Karpas-422 (cell line): ENCODE results near the gene CASZ1. TPM values are rescaled to one million over a fixed set of nuclear protein-coding genes. Genes with fewer than 3 reads are reported as not detected.

Experiments used
- DNase-seq: peaks from one replicate; pipeline ENCODE4 v3.0.0-alpha.2; 2015
- H2AFZ ChIP-seq: fragments of 200-600 bp; sonication (generic); 2 replicates; pipeline ENCODE4 v1.6.1; 2014; ENCODE audit warnings: antibody characterized with exemption, low read length, mixed read lengths
- H3K27ac ChIP-seq: fragments of 200-600 bp; sonication (generic); 2 replicates; pipeline ENCODE4 v1.5.1; 2014; ENCODE audit warnings: mild to moderate bottlenecking, low read length, moderate library complexity
- H3K27me3 ChIP-seq: fragments of 200-600 bp; sonication (generic); 2 replicates; pipeline ENCODE4 v1.6.1; 2014; ENCODE audit warnings: low read length, mixed read lengths
- H3K36me3 ChIP-seq: fragments of 200-600 bp; sonication (generic); 2 replicates; pipeline ENCODE4 v1.6.1; 2014; ENCODE audit warnings: low read length, mixed read lengths; ENCODE audit not compliant: insufficient read depth
- H3K4me1 ChIP-seq: fragments of 200-600 bp; sonication (generic); 2 replicates; pipeline ENCODE4 v1.6.1; 2014; ENCODE audit warnings: mild to moderate bottlenecking, low read length, mixed read lengths
- H3K4me2 ChIP-seq: fragments of 200-600 bp; sonication (generic); 2 replicates; pipeline ENCODE4 v1.6.1; 2014; ENCODE audit warnings: low read length, low read depth, mild to moderate bottlenecking; ENCODE audit not compliant: poor library complexity, severe bottlenecking
- H3K4me3 ChIP-seq: fragments of 200-600 bp; sonication (generic); 2 replicates; pipeline ENCODE4 v1.5.1; 2014; ENCODE audit warnings: mild to moderate bottlenecking, antibody characterized with exemption, low read length, mixed read lengths
- H3K79me2 ChIP-seq: fragments of 200-600 bp; sonication (generic); 2 replicates; pipeline ENCODE4 v1.6.1; 2014; ENCODE audit warnings: mild to moderate bottlenecking, low read length, mixed read lengths
- H3K9ac ChIP-seq: fragments of 200-600 bp; sonication (generic); 2 replicates; pipeline ENCODE4 v1.6.0; 2014; ENCODE audit warnings: low read length
- H3K9me2 ChIP-seq: fragments of 200-600 bp; sonication (generic), shearing (Covaris generic); replicated peaks from 2 replicates; pipeline ENCODE4 v1.6.0; 2014; ENCODE audit warnings: mild to moderate bottlenecking, low read length, moderate library complexity; ENCODE audit not compliant: insufficient read depth
- H3K9me3 ChIP-seq: fragments of 300-700, 200-600 bp; sonication (generic); 2 replicates; pipeline ENCODE4 v1.6.1; 2014; ENCODE audit warnings: low read length, mixed read lengths
- H4K20me1 ChIP-seq: fragments of 200-600 bp; sonication (generic); 2 replicates; pipeline ENCODE4 v1.6.1; 2014; ENCODE audit warnings: mild to moderate bottlenecking, antibody characterized with exemption, low read length, low read depth; ENCODE audit not compliant: insufficient read depth
- total RNA-seq: library from RNA; depleted of rRNA; stranded (reverse); fragments of >200 nt; shearing (Covaris generic); gene quantifications from 2 replicates; pipeline ENCODE4 v1.2.3, GENCODE V29; 2014; ENCODE audit warnings: low replicate concordance

The CASZ1 gene
- total RNA-seq, 1 experiment from 2014 or later = 1.3 TPM

- Histone ChIP-seq H3K9ac (no peak overlapping the region), H3K79me2 (no peaks in the 10 kb centered on the region)
Measured at GRCh38 chr1:10835421-10835820, 39.0 kb upstream of the CASZ1 start.

GRCh38 chr1:10834770-10835412 lies 38.4 kb upstream of the CASZ1 start:
- Histone ChIP-seq H3K9me3 (no peaks in the 10 kb centered on the region), H3K79me2 (no peaks in the 10 kb centered on the region), H3K4me2 (no peak overlapping the region), H3K4me1 (peaks cover 17% of the 10 kb centered on the region), H3K9me2 (no peaks in the 10 kb centered on the region), H3K27ac (no peak overlapping the region), H2AFZ (no peak overlapping the region), H3K27me3 (no peaks in the 10 kb centered on the region), H3K4me3 (no peak overlapping the region), H4K20me1 (no peaks in the 10 kb centered on the region), H3K9ac (no peak overlapping the region), H3K36me3 (no peaks in the 10 kb centered on the region)
- DNase-seq = no peak

More at GRCh38 chr1:10835421-10835820, 39.0 kb upstream of the CASZ1 start:
- no peak overlapping the region for H3K4me2 ChIP-seq
- peaks cover 13% of the 10 kb centered on the region for H3K4me1 ChIP-seq
- H3K36me3 ChIP-seq = no peaks in the 10 kb centered on the region
- no peak for DNase-seq
- no peak overlapping the region for H2AFZ ChIP-seq
- no peaks in the 10 kb centered on the region for H3K27me3 ChIP-seq
- H3K4me3 ChIP-seq = no peak overlapping the region
- H3K9me2 ChIP-seq = no peaks in the 10 kb centered on the region
- no peak overlapping the region for H3K27ac ChIP-seq
- H4K20me1 ChIP-seq = no peaks in the 10 kb centered on the region
- no peaks in the 10 kb centered on the region for H3K9me3 ChIP-seq

- DNase-seq = no peak
- peaks cover 12% of the 10 kb centered on the region for H3K4me1 ChIP-seq
- no peak overlapping the region for H3K4me2 ChIP-seq
- no peak overlapping the region for H3K9ac ChIP-seq
- H3K9me3 ChIP-seq = no peaks in the 10 kb centered on the region
- no peak overlapping the region for H3K4me3 ChIP-seq
- H3K27ac ChIP-seq = no peak overlapping the region
- no peaks in the 10 kb centered on the region for H3K79me2 ChIP-seq
- H2AFZ ChIP-seq = no peak overlapping the region
- no peaks in the 10 kb centered on the region for H3K27me3 ChIP-seq
- H3K36me3 ChIP-seq = no peaks in the 10 kb centered on the region
- no peaks in the 10 kb centered on the region for H4K20me1 ChIP-seq
- no peaks in the 10 kb centered on the region for H3K9me2 ChIP-seq
Measured at GRCh38 chr1:10833630-10834557, 37.4 kb upstream of the CASZ1 start.

- no peaks in the 10 kb centered on the region for H4K20me1 ChIP-seq
- no peaks in the 10 kb centered on the region for H3K9me3 ChIP-seq
- peaks cover 12% of the 10 kb centered on the region for H3K4me1 ChIP-seq
- no peak overlapping the region for H3K4me2 ChIP-seq
- H3K4me3 ChIP-seq = no peak overlapping the region
- no peaks in the 10 kb centered on the region for H3K27me3 ChIP-seq
- H3K79me2 ChIP-seq = no peaks in the 10 kb centered on the region
- no peak for DNase-seq
- no peak overlapping the region for H3K27ac ChIP-seq
- H2AFZ ChIP-seq = no peak overlapping the region
- H3K9ac ChIP-seq = no peak overlapping the region
- H3K36me3 ChIP-seq = no peaks in the 10 kb centered on the region
- H3K9me2 ChIP-seq = no peaks in the 10 kb centered on the region
Measured at GRCh38 chr1:10832703-10833102, 36.3 kb upstream of the CASZ1 start.

GRCh38 chr1:10830961-10831668 lies 34.7 kb upstream of the CASZ1 start:
- H3K27me3 ChIP-seq = no peaks in the 10 kb centered on the region
- no peak overlapping the region for H3K4me3 ChIP-seq
- no peak overlapping the region; the same call in 1 of the 2 replicates for H2AFZ ChIP-seq
- H3K4me1 ChIP-seq = peaks cover 12% of the 10 kb centered on the region
- no peak overlapping the region for H3K27ac ChIP-seq
- H3K9ac ChIP-seq = no peak overlapping the region
- H3K36me3 ChIP-seq = no peaks in the 10 kb centered on the region
- no peaks in the 10 kb centered on the region for H4K20me1 ChIP-seq
- H3K9me3 ChIP-seq = no peaks in the 10 kb centered on the region
- H3K9me2 ChIP-seq = no peaks in the 10 kb centered on the region
- peak; percentile 59 for DNase-seq
- H3K79me2 ChIP-seq = no peaks in the 10 kb centered on the region
- H3K4me2 ChIP-seq = peak overlapping the region; percentile 0

GRCh38 chr1:10829965-10830515 lies 33.6 kb upstream of the CASZ1 start:
- Histone ChIP-seq H3K4me3 (no peak overlapping the region), H3K4me1 (peaks cover 12% of the 10 kb centered on the region), H3K9ac (no peak overlapping the region), H3K79me2 (no peaks in the 10 kb centered on the region), H3K9me3 (no peaks in the 10 kb centered on the region), H4K20me1 (no peaks in the 10 kb centered on the region), H3K27ac (no peak overlapping the region), H2AFZ (no peak overlapping the region), H3K4me2 (peak overlapping the region; percentile 0), H3K9me2 (no peaks in the 10 kb centered on the region), H3K36me3 (no peaks in the 10 kb centered on the region), H3K27me3 (no peaks in the 10 kb centered on the region)
- DNase-seq = no peak

GRCh38 chr1:10829067-10829818 lies 32.8 kb upstream of the CASZ1 start:
- no peak overlapping the region for H3K4me3 ChIP-seq
- H3K36me3 ChIP-seq = no peaks in the 10 kb centered on the region
- H3K79me2 ChIP-seq = no peaks in the 10 kb centered on the region
- no peaks in the 10 kb centered on the region for H4K20me1 ChIP-seq
- H3K9me2 ChIP-seq = no peaks in the 10 kb centered on the region
- H3K27ac ChIP-seq = no peak overlapping the region
- no peak overlapping the region for H3K4me2 ChIP-seq
- H3K9me3 ChIP-seq = no peaks in the 10 kb centered on the region
- H3K27me3 ChIP-seq = no peaks in the 10 kb centered on the region
- no peak overlapping the region for H2AFZ ChIP-seq
- no peak for DNase-seq
- peaks cover 12% of the 10 kb centered on the region for H3K4me1 ChIP-seq
- no peak overlapping the region for H3K9ac ChIP-seq
